HepG2 (cell line): ENCODE measurements around the gene ZFHX3. TPM values are rescaled to one million over a fixed set of nuclear protein-coding genes. Genes with fewer than 3 reads are reported as not detected.
A peak's percentile ranks its signal among the peaks of the same experiment; 100 is the strongest.

Experiments
- AGO2 ChIP-seq: fragments of 200-400 bp; formaldehyde crosslinking; optimal IDR thresholded peaks from 2 replicates; pipeline ENCODE3; 2017; ENCODE audit warnings: mild to moderate bottlenecking, low read depth, low read length, moderate library complexity
- CENPBD1 ChIP-seq: sonication (generic); formaldehyde crosslinking; IDR thresholded peaks from 2 replicates; pipeline ENCODE4 v1.8.0; 2022; ENCODE audit warnings: missing genetic modification reagents, low read depth, mild to moderate bottlenecking, borderline replicate concordance
- DBP ChIP-seq: sonication (generic); formaldehyde crosslinking; IDR thresholded peaks from 2 replicates; pipeline ENCODE4 v1.4.0; 2020; ENCODE audit warnings: missing genetic modification reagents; ENCODE audit errors: not compliant biosample characterization
- ETV5 ChIP-seq: IDR thresholded peaks from 2 replicates; pipeline ENCODE4 v1.6.1; 2018; ENCODE audit warnings: missing biosample characterization, missing genetic modification reagents, inconsistent platforms, borderline replicate concordance
- EZH2 ChIP-seq: conservative IDR thresholded peaks from 2 replicates; pipeline ENCODE4 v1.6.1; 2012; ENCODE audit warnings: mild to moderate bottlenecking, low read depth, low read length, moderate library complexity
- FOXM1 ChIP-seq: sonication (generic); formaldehyde crosslinking; IDR thresholded peaks from 2 replicates; pipeline ENCODE4 v1.5.0; 2020; ENCODE audit warnings: missing genetic modification reagents
- HNRNPH1 ChIP-seq: fragments of 200-400 bp; formaldehyde crosslinking; optimal IDR thresholded peaks from 2 replicates; pipeline ENCODE3; 2017; ENCODE audit warnings: mild to moderate bottlenecking, low read depth, low read length
- IKZF1 ChIP-seq: fragments of 450-650 bp; IDR thresholded peaks from 2 replicates; pipeline ENCODE4 v1.7.1; 2016
- KDM5A ChIP-seq: fragments of 200-600 bp; sonication (generic); IDR thresholded peaks from 2 replicates; pipeline ENCODE4 v1.7.0; 2018; ENCODE audit warnings: antibody characterized with exemption, mild to moderate bottlenecking, low read length, borderline replicate concordance
- MEF2D ChIP-seq: sonication (generic); formaldehyde crosslinking; IDR thresholded peaks from 2 replicates; pipeline ENCODE4 v1.5.1; 2020; ENCODE audit warnings: mild to moderate bottlenecking, missing genetic modification reagents
- NFIC ChIP-seq: IDR thresholded peaks from 2 replicates; pipeline ENCODE4 v1.6.1; 2012; ENCODE audit warnings: mild to moderate bottlenecking, low read length, inconsistent platforms
- PAWR ChIP-seq: sonication (generic); formaldehyde crosslinking; IDR thresholded peaks from 2 replicates; pipeline ENCODE4 v1.4.0; 2020; ENCODE audit warnings: missing genetic modification reagents, mild to moderate bottlenecking, borderline replicate concordance
- PHF20 ChIP-seq: sonication (generic); formaldehyde crosslinking; IDR thresholded peaks from 2 replicates; pipeline ENCODE4 v1.5.0; 2020; ENCODE audit warnings: mild to moderate bottlenecking, missing genetic modification reagents
- RBAK ChIP-seq: sonication (generic); formaldehyde crosslinking; IDR thresholded peaks from 2 replicates; pipeline ENCODE4 v1.5.1; 2020; ENCODE audit warnings: mild to moderate bottlenecking, missing genetic modification reagents
- SOX6 ChIP-seq, 2 experiments: fragments of 450-650 bp in 1 of 2; sonication (generic) in 1 of 2; formaldehyde crosslinking in 1 of 2; IDR thresholded peaks; 2 replicates each; pipeline versions ENCODE4 v1.4.0 to v1.6.1; 2017 to 2020; ENCODE audit warnings: antibody characterized with exemption in 1 of 2, mild to moderate bottlenecking in 1 of 2, missing genetic modification reagents in 1 of 2
- ZBTB38 ChIP-seq: sonication (generic); formaldehyde crosslinking; IDR thresholded peaks from 2 replicates; pipeline ENCODE4 v1.5.1; 2020; ENCODE audit warnings: mild to moderate bottlenecking, missing genetic modification reagents
- ZBTB42 ChIP-seq: sonication (generic); formaldehyde crosslinking; IDR thresholded peaks from 2 replicates; pipeline ENCODE4 v1.5.0; 2020; ENCODE audit warnings: mild to moderate bottlenecking, missing genetic modification reagents
- ZNF10 ChIP-seq: sonication (generic); formaldehyde crosslinking; IDR thresholded peaks from 2 replicates; pipeline ENCODE4 v1.4.0; 2020; ENCODE audit warnings: mild to moderate bottlenecking, low read depth, missing genetic modification reagents, borderline replicate concordance
- ZNF331 ChIP-seq: sonication (generic); formaldehyde crosslinking; IDR thresholded peaks from 2 replicates; pipeline ENCODE4 v1.4.0; 2020; ENCODE audit warnings: missing genetic modification reagents
- ZNF335 ChIP-seq: sonication (generic); formaldehyde crosslinking; IDR thresholded peaks from 2 replicates; pipeline ENCODE4 v1.4.0; 2020; ENCODE audit warnings: missing genetic modification reagents
- ZNF558 ChIP-seq: sonication (generic); formaldehyde crosslinking; IDR thresholded peaks from 2 replicates; pipeline ENCODE4 v1.9.0; 2022; ENCODE audit warnings: mild to moderate bottlenecking, missing genetic modification reagents, borderline replicate concordance
- ZNF567 ChIP-seq: sonication (generic); formaldehyde crosslinking; IDR thresholded peaks from 2 replicates; pipeline ENCODE4 v1.8.1; 2023; ENCODE audit warnings: mild to moderate bottlenecking, missing genetic modification reagents, borderline replicate concordance
- ZNF652 ChIP-seq: IDR thresholded peaks from 2 replicates; pipeline ENCODE4 v1.6.1; 2016; ENCODE audit warnings: low read depth, borderline replicate concordance
- ZNF7 ChIP-seq: IDR thresholded peaks from 2 replicates; pipeline ENCODE4 v1.6.1; 2016; ENCODE audit warnings: missing biosample characterization, missing genetic modification reagents
- ZNF784 ChIP-seq: sonication (generic); formaldehyde crosslinking; IDR thresholded peaks from 2 replicates; pipeline ENCODE4 v1.5.1; 2020; ENCODE audit warnings: missing genetic modification reagents, mild to moderate bottlenecking, borderline replicate concordance
- ZSCAN25 ChIP-seq: sonication (generic); formaldehyde crosslinking; IDR thresholded peaks from 2 replicates; pipeline ENCODE4 v1.8.0; 2022; ENCODE audit warnings: mild to moderate bottlenecking, missing genetic modification reagents
- polyA plus RNA-seq, 8 experiments: library from polyadenylated mRNA; depleted of rRNA in 3 of 8; stranded (reverse) in 7 of 8; unstranded in 1 of 8; fragments of >200 nt; fragmentation: Illumina TruSeq in 4 of 8; extraction: Trizol in 4 of 8; gene quantifications; 2 replicates each; pipeline versions ENCODE4 v1.2.1 to v1.2.3, GENCODE V29; 2011 to 2016; ENCODE audit warnings: low read depth in 4 of 8, missing spikeins in 1 of 8, mixed read lengths in 1 of 8; ENCODE audit not compliant: insufficient read depth in 1 of 8
- total RNA-seq, 5 experiments: library from RNA; depleted of rRNA; stranded (reverse); fragments of >200 nt; fragmentation: Illumina TruSeq; extraction: Trizol; gene quantifications; 2 replicates each; pipeline ENCODE4 v1.2.3, GENCODE V29; 2016; ENCODE audit warnings: low read depth in 1 of 5
- TF ChIP-seq, protein P1 (sequence below): sonication (generic); formaldehyde crosslinking; IDR thresholded peaks from 2 replicates; pipeline ENCODE4 v1.4.0; 2020; ENCODE audit warnings: missing genetic modification reagents

Gene ZFHX3
- total and polyA plus RNA-seq, 2 of the 13 experiments (the other 11 are each of a cell fraction or from before 2014, with no cell fraction given), result 5.0 to 6.0 TPM

GRCh38 chr16:73015612-73016487 is 32.1 kb downstream of the ZFHX3 start (continued):
- TF ChIP-seq HNRNPH1 (no peak), PAWR (no peak), ZBTB42 (CRISPR knock-in tag) (no peak), MEF2D (peak; percentile 45; the same call in 1 of the 2 replicates), DBP (no peak), ZBTB38 (CRISPR knock-in tag) (peak; percentile 58; the same call in 1 of the 2 replicates), FOXM1 (CRISPR knock-in tag) (no peak), SOX6 (IDR thresholded peaks at IDR 0.05) (no peak), SOX6 (CRISPR knock-in tag; IDR thresholded peaks at IDR 0.05) (peak; percentile 90), AGO2 (peak; percentile 58), ETV5 (CRISPR knock-in tag) (peak; percentile 13; the same call in 1 of the 2 replicates), ZNF558 (no peak), RBAK (CRISPR knock-in tag) (no peak), CENPBD1 (CRISPR knock-in tag) (no peak), ZNF784 (CRISPR knock-in tag) (no peak), IKZF1 (no peak), ZNF652 (CRISPR knock-in tag) (peak; percentile 76), ZNF335 (CRISPR knock-in tag) (0 out of 2 replicates have a peak, but pooled peaks have one; percentile 37), PHF20 (CRISPR knock-in tag) (no peak), KDM5A (no peak), ZNF10 (CRISPR knock-in tag) (no peak), ZSCAN25 (CRISPR knock-in tag) (no peak), ZNF567 (no peak), ZNF331 (CRISPR knock-in tag) (peak; percentile 64; the same call in 1 of the 2 replicates), EZH2 (no peak), NFIC (no peak; the same call in 1 of the 2 replicates), ZNF7 (CRISPR knock-in tag) (no peak)
- TF ChIP-seq, protein P1, sequence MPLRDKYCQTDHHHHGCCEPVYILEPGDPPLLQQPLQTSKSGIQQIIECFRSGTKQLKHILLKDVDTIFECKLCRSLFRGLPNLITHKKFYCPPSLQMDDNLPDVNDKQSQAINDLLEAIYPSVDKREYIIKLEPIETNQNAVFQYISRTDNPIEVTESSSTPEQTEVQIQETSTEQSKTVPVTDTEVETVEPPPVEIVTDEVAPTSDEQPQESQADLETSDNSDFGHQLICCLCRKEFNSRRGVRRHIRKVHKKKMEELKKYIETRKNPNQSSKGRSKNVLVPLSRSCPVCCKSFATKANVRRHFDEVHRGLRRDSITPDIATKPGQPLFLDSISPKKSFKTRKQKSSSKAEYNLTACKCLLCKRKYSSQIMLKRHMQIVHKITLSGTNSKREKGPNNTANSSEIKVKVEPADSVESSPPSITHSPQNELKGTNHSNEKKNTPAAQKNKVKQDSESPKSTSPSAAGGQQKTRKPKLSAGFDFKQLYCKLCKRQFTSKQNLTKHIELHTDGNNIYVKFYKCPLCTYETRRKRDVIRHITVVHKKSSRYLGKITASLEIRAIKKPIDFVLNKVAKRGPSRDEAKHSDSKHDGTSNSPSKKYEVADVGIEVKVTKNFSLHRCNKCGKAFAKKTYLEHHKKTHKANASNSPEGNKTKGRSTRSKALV (CRISPR knock-in tag), result no peak
